GM20000 (cell line): ENCODE measurements around the gene DTX1.
"Not testable (repeated sequence)": the region's sequence is repeated elsewhere in the genome, so short reads cannot be mapped to it uniquely, and the experiment has no call there.

Source experiments
- DNase-seq: peaks from one replicate; pipeline ENCODE4 v3.0.0; 2012; ENCODE audit warnings: low spot score
- TF ChIP-seq, protein P1 (sequence below): IDR thresholded peaks from 2 replicates; pipeline ENCODE4 v1.5.1; 2012; ENCODE audit warnings: mild to moderate bottlenecking, control low read depth; ENCODE audit errors: extremely low read depth, missing control alignments

Gene DTX1

DNA sequence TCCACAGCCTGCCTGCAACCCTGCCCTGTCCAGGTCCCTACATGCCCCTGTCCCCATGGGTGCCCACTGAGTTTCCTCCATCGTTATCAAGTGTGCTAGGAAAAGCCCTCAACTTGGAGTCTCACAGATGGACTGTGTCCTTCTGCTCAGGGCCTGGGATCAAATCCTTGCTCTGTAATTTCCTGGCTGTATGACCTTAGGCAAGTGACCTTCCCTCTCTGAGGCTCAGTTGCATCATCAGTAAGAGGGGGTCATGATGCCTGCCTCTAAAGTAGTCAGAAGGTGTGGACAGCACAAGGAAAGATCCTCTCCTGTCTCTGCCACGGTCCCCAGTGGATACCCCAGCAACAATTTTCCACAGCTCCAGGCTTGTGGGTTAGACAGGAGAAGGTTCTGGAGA, 56.9 kb downstream of the DTX1 start:
- DNase-seq: no peak
- TF ChIP-seq, protein P1, sequence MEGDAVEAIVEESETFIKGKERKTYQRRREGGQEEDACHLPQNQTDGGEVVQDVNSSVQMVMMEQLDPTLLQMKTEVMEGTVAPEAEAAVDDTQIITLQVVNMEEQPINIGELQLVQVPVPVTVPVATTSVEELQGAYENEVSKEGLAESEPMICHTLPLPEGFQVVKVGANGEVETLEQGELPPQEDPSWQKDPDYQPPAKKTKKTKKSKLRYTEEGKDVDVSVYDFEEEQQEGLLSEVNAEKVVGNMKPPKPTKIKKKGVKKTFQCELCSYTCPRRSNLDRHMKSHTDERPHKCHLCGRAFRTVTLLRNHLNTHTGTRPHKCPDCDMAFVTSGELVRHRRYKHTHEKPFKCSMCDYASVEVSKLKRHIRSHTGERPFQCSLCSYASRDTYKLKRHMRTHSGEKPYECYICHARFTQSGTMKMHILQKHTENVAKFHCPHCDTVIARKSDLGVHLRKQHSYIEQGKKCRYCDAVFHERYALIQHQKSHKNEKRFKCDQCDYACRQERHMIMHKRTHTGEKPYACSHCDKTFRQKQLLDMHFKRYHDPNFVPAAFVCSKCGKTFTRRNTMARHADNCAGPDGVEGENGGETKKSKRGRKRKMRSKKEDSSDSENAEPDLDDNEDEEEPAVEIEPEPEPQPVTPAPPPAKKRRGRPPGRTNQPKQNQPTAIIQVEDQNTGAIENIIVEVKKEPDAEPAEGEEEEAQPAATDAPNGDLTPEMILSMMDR: no peak

DNA sequence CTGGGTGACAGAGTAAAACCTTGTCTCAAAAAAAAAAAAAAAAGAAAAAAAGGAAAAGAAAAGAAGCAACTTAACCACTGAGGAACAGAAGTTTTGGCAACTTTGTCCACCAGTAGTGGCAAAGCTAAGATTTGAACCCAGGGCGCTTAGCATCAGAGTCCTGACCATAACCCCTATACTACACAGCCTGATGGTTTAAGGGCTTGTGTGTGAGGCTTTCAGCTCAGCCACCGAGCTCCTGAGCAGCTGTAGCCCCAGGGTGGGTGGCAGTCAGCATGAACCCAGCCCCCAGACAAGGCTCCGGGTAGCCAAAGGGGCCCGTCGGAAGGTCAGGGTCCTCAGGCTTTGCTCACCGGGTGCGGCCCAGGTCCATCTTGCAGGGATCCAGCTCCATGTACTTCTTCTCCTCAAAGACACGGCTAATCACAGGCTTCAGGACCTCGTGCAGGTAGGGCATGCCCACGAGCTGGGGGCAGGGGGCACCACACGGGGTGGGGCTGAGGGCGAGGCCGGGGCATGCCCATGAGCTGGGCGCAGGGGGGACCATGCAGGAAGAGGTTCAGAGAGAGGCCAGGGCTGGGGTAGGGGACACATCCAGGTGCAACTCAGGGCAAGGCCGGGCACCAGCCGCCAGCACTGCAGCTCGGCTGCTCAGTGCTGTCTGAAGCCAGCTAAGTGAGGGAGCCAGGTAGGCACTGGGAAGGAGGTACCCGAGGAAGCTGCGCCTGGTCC, 58.1 kb downstream of the DTX1 start:
- DNase-seq: no peak

DNA sequence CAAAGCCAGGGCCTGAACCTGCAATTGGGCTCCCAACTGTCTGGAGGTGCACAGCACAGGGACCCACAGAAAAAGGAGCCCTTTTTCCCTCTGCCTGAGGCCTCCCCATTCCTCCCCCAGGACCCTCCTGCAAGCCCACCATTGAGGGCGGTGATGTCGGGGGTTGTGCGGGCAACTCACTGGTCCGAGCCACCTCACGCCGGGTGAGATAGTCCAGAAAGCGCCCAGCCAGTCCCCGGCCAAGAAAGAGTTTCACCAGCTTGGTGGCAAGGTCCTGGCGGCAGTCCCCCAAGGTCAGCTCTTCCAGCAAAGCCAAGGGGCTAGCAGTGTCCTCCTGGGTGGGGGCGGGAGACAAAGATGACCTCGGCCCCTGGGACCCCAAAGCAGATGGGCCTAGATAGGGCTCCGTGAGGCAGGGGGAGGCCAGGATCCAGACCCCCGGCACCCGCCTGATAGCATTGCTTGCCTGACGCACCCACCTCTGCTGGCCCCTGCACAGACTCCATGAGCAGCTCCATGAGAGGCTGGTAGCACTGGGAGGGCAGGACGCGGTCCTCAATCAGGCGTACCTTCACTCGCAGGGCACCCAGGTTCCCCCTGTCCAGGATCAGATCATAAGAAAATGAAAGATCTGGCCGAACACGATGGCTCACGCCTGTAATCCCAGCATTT, 59.1 kb downstream of the DTX1 start:
- TF ChIP-seq, protein P1: no peak
- DNase-seq: no peak

More for the DNA sequence above, 58.1 kb downstream of the DTX1 start:
- TF ChIP-seq, protein P1: no peak

DNA sequence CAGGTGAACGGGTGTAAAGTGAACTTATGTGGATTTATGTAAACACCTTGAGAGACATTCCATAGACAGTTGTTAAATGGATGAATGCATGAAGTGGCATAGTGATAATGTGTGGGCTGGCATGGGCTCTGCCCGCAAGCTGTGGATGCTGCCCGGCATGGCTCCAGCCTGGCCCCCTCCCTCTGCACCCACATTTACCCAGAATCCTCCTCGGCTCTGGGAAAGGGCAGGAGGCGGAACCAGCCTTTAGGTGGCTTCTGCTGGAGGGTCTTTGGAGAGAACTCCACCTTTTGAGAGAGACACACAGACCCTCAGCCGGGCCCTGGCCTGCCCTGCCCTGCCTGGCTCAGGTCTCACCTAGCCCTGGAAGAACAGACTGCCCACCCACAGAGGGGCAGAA, 60.3 kb downstream of the DTX1 start:
- TF ChIP-seq, protein P1: no peak
- no peak for DNase-seq

DNA sequence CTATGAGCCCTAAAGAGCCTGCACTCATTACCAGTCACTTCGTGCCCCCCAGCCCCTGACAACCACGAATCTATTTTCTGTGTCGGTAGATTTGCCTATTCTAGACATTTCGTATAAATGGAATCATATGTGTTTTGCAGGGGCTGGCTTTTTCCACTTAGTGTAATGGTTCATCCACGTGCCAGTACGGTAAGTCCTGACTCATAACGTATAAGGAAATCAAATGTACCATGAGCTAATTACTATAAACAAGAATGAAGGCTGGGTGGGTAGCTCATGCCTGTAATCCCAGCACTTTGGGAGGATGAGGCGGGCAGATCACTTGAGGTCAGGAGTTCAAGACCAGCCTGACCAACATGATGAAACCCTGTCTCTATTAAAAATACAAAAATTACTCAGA, 61.2 kb downstream of the DTX1 start:
- DNase-seq: not testable (repeated sequence)

DNA sequence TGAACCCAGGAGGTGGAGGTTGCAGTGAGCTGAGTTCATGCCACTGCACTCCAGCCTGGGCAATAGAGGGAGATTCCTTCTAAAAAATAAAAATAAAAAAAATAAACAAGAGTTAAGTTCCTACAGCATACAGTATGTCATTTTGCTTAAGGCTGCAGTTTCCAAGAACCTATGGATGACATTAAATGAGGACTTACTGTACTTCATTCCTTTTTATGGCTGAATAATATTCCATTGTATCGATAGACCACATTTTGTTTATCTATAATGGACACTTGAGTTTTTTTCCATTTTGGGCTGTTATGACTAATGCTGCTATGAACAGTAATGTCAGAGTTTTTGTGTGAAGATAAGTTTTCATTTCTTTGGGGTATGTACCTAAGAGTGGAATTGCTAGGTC, 61.6 kb downstream of the DTX1 start:
- DNase-seq: no peak
- TF ChIP-seq, protein P1: no peak

DNA sequence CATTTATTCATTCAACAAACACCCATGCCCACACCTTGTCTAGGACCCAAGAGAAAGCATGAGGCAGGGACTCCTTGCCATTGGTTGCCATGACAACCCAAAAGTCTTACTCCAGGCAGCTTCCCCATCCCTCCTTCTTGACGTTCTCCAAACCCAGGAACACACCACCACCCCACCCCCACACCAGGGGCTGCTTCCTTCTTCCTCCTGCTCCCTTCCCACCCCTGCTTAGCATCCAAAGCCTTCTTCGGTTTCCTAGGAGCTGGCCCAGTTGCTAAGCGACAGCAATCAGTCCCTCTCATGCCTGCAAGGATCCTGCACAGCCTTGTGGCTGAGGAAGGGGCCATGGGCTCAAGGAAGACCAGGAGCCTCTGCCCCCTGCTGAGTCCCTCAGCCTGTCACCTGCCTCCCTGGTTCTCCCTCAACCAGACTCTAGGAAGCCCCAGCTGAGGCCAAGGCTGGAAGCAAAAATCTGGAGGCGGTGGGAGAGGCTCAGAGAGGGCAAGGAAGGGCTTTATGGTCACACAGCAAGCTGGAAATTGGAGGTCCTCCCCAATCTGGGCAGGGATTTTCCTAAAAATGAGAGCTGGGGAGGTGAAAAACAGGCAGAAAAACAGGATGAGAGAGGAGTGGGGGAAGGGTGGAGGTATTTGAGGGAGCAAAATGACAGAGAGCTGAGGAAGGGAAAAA, 63.6 kb downstream of the DTX1 start:
- TF ChIP-seq, protein P1: no peak
- no peak for DNase-seq
